Left ventricle myocardium superior (tissue), 1 donor: ENCODE data around the gene NSMF. TPM values are rescaled to one million over a fixed set of nuclear protein-coding genes. Genes with fewer than 3 reads are reported as not detected.
"Not testable (repeated sequence)": the region's sequence is repeated elsewhere in the genome, so short reads cannot be mapped to it uniquely, and the experiment has no call there.

ENCODE experiments used
- ATAC-seq: fragments of 200-7000 bp; cut with Tn5 transposase; one replicate; pipeline ENCODE4 v1.9.1; 2020; ENCODE audit warnings: mild to moderate bottlenecking, moderate library complexity
- DNase-seq: peaks from one replicate; pipeline ENCODE4 v3.0.0-alpha.2; 2020
- intact Hi-C: fragments of 100-400 bp; cut with micrococcal nuclease; formaldehyde crosslinking; loops from one replicate; pipeline ENCODE4 v1.11.0; 2022
- total RNA-seq: library from RNA; stranded (reverse); fragmentation: NEBNext Ultra II Directional; extraction: Animal tissue kit (Norgen Biotek cat#: 25700); gene quantifications from one replicate; pipeline ENCODE4 v1.2.1, GENCODE V29; 2021
- donor health status: DM: no; HTN: yes; CAD: no; lungs with severe emphysema.

The NSMF gene
- total RNA-seq, 1 donor from 2014 or later: 10.2 TPM

DNA sequence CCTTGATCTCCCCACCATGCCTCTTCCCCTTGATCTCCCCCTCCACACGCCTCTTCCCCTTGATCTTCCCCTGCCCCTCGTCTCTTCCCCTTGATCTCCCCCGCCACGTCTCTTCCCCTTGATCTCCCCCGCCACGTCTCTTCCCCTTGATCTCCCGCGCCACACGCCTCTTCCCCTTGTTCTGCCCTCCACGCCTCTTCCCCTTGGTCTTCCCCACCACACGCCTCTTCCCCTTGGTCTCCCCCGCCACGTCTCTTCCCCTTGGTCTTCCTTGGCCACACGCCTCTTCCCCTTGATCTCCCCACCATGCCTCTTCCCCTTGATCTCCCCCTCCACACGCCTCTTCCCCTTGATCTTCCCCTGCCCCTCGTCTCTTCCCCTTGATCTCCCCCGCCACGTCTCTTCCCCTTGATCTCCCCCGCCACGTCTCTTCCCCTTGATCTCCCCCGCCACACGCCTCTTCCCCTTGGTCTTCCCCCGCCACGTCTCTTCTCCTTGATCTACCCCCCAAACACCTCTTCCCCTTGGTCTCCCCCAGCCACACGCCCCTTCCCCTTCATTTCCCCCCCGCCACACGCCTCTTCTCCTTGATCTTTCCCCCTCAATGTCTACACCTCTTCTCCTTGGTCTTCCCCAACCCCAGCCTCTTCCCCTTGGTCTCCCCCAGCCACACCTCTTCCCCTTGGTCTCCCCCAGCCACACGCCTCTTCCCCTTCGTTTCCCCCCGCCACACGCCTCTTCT lies 7.7 kb downstream of the NSMF start:
- ATAC-seq, intact Hi-C loops, DNase-seq: not testable (repeated sequence)

DNA sequence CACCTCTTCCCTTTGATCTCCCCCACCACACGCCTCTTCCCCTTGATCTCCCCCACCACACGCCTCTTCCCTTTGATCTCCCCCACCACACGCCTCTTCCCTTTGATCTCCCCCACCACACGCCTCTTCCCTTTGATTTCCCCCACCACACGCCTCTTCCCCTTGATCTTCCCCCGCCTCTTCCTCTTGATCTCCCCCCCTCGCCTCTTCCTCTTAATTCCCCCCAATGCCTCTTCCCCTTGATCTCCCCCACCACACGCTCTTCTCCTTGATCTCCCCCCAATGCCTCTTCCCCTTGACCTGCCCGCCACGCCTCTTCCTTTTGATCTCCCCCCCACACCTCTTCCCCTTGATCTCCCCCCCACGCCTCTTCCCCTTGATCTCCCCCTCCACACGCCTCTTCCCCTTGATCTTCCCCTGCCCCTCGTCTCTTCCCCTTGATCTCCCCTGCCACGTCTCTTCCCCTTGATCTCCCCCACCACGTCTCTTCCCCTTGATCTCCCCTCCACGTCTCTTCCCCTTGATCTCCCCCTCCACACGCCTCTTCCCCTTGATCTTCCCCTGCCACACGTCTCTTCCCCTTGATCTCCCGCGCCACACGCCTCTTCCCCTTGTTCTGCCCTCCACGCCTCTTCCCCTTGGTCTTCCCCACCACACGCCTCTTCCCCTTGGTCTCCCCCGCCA lies 8.5 kb downstream of the NSMF start:
- ATAC-seq, DNase-seq, intact Hi-C loops: not testable (repeated sequence)

DNA sequence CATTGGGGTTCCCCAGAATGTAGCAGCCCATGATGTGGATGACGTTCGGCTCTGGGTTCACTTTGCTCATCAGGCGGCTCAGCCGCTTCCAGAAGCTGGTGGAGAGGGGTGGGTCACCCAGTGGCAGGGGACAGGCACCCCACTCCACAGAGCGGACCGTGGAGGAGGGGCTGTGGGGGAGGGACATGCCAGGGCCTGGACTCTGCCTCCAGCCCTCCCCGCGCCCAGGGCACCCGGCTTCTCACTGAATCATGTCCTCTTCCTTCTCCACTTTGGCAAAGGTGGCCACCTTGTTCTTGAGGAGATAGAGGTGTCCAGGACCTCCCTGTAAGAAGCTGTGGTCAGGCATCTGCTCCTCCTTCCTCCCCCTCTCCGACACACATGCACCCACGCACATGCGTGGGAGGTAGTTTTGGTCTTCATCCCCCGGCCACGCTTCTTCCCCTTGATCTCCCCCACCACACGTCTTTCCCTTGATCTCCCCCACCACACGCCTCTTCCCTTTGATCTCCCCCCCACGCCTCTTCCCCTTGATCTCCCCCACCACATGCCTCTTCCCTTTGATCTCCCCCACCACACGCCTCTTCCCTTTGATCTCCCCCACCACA lies 9.1 kb downstream of the NSMF start:
- ATAC-seq (no peak), DNase-seq (no peak)
- intact Hi-C loops: no loop called here

DNA sequence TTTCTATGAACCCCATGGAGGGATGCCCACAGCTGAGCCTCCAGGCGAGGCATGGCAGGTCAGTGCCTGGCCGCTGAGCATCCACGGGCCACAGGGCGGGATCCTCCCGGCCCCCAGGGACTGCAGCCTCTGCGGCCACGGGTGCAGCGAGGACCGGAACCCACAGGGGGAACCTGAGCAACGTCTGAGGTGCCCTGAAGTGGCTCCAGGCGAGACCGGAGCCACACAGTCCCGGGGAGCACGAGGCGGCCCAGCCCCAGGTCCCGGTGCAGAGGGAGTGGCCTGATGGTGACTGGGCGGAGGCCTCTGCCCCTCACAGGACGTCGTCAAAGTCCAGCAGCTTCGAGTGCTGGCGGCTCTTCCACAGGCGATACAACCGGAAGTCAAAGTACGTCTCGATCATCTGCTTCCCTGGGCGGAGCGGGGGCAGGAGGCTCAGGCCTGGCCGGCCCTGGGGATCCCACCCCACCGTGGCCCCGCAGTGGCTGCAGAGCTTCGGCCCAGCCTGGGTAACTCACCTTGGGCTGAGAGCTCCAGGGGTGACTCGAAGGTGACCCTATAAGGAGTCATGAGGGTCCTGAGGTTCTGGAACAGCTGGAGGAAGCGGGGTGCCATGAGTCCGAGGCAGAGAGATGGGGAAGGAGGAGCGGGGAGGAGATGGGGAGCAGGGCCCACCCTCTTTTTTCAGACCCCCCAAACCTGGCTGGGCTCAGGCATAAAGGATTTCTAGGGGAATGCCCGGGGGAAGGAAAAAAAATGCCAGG lies 9.9 kb downstream of the NSMF start:
- intact Hi-C loops: no loop called here
- ATAC-seq (no peak), DNase-seq (no peak)

DNA sequence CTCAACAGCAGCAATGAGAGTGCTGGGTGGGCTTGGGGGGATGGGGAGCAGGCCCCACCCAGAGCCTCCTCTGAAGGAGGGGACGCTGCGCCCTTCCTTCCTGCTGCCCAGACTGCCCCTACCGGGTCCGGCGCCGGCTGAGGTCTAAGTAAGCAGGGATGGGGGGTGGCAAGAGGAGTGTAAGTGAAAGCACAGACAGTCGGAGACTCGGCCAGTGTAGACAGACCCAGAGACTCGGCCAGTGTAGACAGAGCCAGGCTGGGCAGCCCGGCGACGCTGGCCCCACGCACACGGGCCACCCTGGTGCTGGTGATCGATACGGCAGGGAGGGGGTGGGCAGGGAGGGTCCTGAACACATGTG lies 10.6 kb downstream of the NSMF start:
- intact Hi-C loops: no loop called here
- ATAC-seq: no peak
- no peak for DNase-seq

DNA sequence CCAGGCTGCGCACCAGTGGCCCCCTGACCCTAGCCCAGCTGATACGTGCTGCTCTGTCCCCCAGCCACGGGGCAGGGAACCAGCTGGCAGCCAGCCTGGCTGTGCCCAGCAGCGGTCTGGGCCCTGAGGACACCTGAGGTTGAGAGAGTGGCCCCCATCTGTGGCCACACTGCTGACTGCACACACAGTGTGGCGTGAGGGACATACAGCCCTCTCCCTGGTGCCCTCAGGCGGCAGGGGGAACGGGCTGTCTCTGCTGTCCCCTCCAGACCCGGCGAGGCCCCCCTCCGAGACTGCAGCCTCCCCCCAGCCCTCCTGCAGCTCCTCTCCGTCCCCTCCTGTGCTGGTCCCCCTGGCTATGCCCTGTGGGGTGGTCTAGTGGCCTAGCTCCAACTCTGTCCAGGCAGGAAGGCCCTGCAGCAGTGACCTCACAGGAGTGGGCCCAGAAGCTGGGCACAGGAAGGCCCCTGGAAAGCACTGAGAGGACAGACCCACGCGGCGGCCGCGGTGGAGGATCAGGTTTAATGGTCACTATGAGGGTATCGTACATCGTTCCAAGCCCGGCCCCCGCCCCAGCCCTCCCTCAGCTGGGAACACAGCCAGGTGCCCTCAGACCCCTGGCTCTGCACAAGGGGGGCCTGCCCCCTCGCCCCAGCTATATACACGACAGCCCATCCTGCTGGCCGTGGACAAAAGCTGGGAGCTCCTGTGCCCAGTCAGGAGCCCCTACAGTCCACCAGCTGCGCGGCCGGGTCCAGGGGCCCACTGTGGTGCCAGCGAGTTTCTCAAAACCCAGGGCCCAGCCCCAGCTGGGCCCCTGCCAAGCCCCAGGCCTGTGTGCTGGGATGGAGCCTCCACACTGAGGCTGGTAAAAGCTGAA lies 11.2 kb downstream of the NSMF start:
- intact Hi-C loops: no loop called here
- peak; percentile 31 for DNase-seq
- ATAC-seq: no peak

DNA sequence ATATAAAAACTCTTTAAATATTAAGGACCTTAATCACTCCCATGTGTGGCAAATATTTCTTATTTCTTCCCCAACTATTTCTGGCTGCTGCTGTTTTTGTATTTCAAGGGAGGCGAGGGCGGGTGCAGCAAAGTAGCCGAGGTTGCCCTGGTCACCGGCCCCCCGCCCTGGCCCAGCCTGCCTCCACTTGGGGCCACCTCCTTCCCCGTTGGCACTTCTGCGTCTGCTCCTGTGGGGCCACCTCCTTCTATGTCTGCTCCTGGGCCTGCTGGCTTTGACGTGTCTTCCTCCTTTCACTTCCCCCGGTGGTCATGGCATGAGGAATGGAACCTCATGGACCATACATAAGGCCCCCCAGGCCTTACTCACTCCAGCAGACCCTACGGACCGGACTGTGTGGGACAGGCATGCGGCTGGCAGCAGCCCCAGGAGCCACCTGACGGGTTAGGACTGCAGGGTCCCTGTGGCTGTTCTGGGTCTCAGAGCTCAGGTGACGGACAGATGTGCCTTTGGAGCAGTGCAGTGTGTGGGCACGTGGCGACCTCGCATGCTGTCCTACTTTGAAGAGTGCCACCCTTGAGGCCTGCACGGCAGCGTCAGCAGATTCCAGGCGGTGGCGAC lies 12.2 kb downstream of the NSMF start:
- intact Hi-C loops: no loop called here
- ATAC-seq (no peak), DNase-seq (peak; percentile 31)

GRCh38 chr9:137445930-137446431 lies 13.2 kb downstream of the NSMF start:
- ATAC-seq (peak; percentile 7), DNase-seq (peak; percentile 27)
- intact Hi-C loops: no loop called here

GRCh38 chr9:137445275-137445807 lies 13.8 kb downstream of the NSMF start:
- intact Hi-C loops: no loop called here
- DNase-seq: peak; percentile 83
- peak; percentile 68 for ATAC-seq

DNA sequence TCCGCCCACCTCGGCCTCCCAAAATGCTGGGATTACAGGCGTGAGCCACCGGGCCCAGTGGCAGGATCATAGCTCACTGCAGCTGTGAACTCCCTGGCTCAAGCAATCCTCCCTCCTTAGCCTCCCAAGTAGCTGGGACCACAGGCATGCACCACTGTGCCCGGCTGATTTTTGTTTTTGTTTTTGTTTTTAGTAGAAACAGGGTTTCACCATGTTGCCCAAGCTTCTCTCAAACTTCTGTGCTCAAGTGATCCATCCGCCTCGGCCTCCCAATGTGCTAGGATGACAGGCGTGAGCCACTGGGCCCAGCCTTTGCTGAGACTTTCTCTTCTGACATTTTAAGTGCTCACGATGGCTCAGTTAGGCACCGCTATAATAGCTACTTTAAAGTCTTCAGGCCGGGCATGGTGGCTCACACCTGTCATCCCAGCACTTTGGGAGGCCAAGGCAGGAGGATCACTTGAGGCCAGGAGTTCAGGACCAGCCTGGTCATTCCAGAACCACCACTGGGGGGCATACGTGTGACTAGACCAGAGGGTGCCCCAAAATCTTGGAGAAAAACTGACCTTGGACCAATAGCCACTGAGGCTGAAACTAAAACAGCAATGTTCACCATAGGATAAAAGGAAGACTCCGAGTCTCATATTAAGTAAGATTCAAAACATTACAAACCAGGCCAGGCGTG lies 14.9 kb downstream of the NSMF start:
- DNase-seq: peak; percentile 9
- intact Hi-C loops: no loop called here
- no peak for ATAC-seq

DNA sequence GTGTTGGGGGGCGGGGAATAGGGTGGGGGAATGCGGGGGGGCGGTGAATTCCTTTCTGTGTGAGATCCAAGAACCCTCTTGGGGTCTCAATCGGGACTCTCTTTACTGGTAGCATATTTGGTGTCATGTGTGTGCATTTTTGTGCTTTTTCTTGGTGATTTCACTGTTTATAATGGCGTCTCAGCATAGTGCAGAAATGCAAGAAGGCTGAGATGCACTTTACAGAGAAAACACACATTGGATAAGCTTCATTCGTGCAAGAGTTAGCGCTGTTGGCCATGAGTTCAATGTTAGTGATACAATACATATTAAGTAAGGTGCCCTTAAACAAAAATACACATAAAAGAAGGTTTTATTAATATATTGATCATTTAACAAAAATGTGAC lies 17.2 kb downstream of the NSMF start:
- ATAC-seq: no peak

GRCh38 chr9:137441289-137441934 lies 17.7 kb downstream of the NSMF start, which contains the start of gene ENTPD8:
TSS of gene ENTPD8 (minus strand) at chr9:137441357. CDS start at chr9:137438285, 3,072 bp downstream.
- peak; percentile 41 for DNase-seq
- intact Hi-C loops: no loop called here
- peak; percentile 21 for ATAC-seq

More for the DNA sequence above, 17.2 kb downstream of the NSMF start:
- no peak for DNase-seq
- intact Hi-C loops: no loop called here

DNA sequence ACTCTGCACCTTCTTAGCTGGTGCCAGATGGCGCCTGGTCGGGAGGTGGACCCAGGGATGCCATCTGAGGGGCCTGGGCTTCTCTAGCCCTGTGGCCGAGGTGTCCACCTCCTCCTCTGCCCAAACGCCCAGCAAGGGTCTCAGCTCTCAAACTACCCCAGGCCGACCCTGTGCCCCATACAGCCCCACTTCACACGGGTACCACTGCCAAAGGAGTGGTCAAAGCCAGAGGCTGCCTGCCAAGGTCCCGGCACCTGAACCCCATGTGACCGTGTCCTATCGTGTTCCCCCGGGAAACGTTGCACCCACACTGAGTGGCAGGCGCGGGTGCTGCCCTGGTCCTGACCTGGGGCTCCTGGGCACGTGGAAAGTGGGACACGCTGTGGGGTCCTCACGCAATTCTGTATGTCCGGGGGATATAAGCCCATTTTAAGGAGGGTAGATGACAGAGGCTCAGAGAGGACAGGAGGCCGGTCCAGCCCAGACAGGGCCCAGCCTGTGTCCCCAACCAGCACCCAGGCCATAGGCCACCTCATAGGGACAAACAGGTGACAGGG lies 19.9 kb downstream of the NSMF start:
- intact Hi-C loops: no loop called here
- ATAC-seq: no peak
- DNase-seq: peak; percentile 24

- peak; percentile 14 for DNase-seq
- intact Hi-C loops: no loop called here
Measured at GRCh38 chr9:137438591-137439157, 20.5 kb downstream of the NSMF start.

DNA sequence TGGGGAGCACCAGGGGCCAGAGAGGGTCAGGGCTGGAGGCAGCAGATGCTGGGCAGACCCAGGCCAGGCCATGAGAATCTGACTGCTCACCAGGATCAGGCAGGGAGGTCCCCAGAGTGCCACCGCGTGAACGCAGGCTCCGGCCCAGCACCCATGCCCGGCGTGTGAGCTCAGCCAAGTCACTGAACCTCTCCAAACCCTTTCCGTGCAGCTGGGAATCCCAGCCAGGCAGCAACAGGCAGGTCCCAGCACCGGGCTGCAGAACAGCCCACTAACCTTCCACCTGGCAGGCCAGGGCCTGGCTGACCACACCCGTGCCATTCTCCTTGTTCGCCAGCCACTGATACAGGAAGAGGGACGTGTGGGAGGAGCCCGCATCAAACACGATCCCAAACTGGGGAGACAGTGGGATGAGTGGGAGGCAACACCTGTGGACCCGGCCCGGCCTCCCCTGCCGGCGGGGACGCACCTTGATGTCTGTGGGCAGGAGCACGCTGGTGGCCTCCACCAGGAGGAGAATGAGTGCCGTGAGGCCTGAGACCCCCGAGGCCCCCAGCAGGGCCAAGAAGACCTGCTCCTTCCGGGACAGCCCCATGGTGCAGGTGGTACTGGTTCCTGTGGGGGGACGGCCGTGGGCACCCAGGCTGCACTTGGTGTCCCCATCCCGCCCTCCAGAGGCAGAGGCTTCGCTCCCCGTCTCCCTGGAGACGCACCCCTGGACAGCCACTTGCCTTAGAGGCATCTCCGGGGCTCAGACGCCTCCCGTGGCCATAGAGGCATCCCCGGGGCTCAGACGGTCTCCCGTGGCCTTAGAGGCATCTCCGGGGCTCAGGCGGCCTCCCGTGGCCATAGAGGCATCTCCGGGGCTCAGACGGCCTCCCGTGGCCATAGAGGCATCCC lies 21.2 kb downstream of the NSMF start:
- intact Hi-C loops: no loop called here
- peak; percentile 23 for DNase-seq
- no peak for ATAC-seq

More at GRCh38 chr9:137438591-137439157, 20.5 kb downstream of the NSMF start:
- no peak for ATAC-seq
